Mammary epithelial cell (primary cell): Measurements from ENCODE around the gene CASK.

Source experiments
- EZH2 ChIP-seq: IDR thresholded peaks from 2 replicates; pipeline ENCODE4 v1.6.1; 2012; ENCODE audit warnings: low read length, inconsistent platforms, borderline replicate concordance
- TF ChIP-seq, protein P1 (sequence below), 2 donors: IDR thresholded peaks in 1 of 2; conservative IDR thresholded peaks in 1 of 2; 2 replicates each; pipeline ENCODE4 v1.5.1; 2011 to 2012; ENCODE audit warnings: inconsistent platforms in 2 of 2, low read length in 2 of 2, mild to moderate bottlenecking in 2 of 2, control low read depth in 1 of 2, low read depth in 1 of 2; ENCODE audit not compliant: insufficient read depth in 1 of 2; ENCODE audit errors: extremely low read depth in 1 of 2

DNA sequence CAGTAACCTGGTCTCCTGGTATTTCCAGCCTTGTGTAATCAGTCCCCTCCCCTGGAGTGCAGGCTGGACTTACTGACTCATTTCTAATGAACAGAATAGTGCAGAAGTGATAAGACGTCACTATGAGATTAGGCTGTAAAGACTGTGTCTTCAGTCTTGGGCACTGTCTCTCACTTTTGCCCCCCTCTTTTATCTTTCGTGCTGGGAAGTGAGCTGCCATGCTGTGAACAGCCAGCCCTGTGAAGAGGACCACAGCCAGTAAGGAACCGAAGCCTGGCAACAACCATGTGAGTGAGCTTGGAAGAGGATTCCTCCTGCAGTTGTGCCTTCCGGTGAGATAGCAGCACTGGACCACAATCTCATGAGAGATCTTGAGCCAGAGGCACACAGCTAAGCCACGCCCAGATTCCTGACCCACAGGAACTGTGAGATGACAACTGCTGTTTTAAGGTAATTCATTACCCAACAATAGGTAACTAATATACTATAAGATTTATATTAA is 302.1 kb downstream of the CASK start:
- no peak for TF ChIP-seq EZH2
- TF ChIP-seq, protein P1, sequence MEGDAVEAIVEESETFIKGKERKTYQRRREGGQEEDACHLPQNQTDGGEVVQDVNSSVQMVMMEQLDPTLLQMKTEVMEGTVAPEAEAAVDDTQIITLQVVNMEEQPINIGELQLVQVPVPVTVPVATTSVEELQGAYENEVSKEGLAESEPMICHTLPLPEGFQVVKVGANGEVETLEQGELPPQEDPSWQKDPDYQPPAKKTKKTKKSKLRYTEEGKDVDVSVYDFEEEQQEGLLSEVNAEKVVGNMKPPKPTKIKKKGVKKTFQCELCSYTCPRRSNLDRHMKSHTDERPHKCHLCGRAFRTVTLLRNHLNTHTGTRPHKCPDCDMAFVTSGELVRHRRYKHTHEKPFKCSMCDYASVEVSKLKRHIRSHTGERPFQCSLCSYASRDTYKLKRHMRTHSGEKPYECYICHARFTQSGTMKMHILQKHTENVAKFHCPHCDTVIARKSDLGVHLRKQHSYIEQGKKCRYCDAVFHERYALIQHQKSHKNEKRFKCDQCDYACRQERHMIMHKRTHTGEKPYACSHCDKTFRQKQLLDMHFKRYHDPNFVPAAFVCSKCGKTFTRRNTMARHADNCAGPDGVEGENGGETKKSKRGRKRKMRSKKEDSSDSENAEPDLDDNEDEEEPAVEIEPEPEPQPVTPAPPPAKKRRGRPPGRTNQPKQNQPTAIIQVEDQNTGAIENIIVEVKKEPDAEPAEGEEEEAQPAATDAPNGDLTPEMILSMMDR (conservative IDR thresholded peaks at IDR 0.05 in 1 of 2, IDR thresholded peaks at IDR 0.05 in 1 of 2; ENCODE audit: extremely low read depth in 1 of 2, insufficient read depth in 1 of 2, low read depth in 1 of 2, low read length in 2 of 2) = no peak
